ENCODE measurements around the gene CAPS2. TPM values are rescaled to one million over a fixed set of nuclear protein-coding genes. Genes with fewer than 3 reads are reported as not detected.

Gene CAPS2
- polyA plus RNA-seq, 1 donor (not counting 4 experiments of a cell fraction or from before 2014, with no cell fraction given), result 2.2 TPM

DNA sequence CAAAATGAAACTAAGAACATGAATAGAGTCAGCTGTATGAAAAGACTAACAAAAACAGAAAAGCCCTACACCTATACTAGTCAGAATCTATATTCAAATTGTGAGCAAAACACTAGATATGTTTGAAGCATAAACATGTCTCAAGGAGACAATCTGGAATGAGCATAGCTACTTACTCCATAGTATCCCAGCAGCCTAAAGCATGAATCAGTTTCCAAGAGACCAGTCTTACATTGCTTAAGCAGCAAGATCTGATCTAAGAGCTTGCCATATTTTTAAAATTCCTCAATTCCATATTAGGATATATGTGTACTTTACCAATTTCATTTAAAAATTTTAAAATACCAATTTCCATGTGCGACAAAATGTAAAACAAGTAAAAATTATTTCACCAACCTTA lies 7.7 kb downstream of the CAPS2 start:
- H3K4me2 ChIP-seq (ENCODE audit: control insufficient read depth, extremely low read depth, insufficient read depth, low read depth, low read length), result no peak overlapping the region
- H2AFZ ChIP-seq (ENCODE audit: control insufficient read depth, low read length), result no peak overlapping the region
- FAIRE-seq, result no peak
- no peak overlapping the region for H3K4me3 ChIP-seq (ENCODE audit: control insufficient read depth in 2 of 3, extremely low read depth in 1 of 3, insufficient read depth in 2 of 3, low read depth in 1 of 3, low read length in 3 of 3)
- H3K9me3 ChIP-seq (ENCODE audit: control insufficient read depth, low read depth, low read length), result no peaks in the 10 kb centered on the region
- no peaks in the 10 kb centered on the region for H3K79me2 ChIP-seq (ENCODE audit: control insufficient read depth, insufficient read depth, low read length)
- no peaks in the 10 kb centered on the region for H4K20me1 ChIP-seq (ENCODE audit: control insufficient read depth, extremely low read depth, insufficient read depth, low read length)
- no peaks in the 10 kb centered on the region for H3K27me3 ChIP-seq (ENCODE audit: control insufficient read depth, extremely low read depth, insufficient read depth, low read length)
- H3K4me1 ChIP-seq (ENCODE audit: control insufficient read depth, extremely low read depth, insufficient read depth, low read length), result no peaks in the 10 kb centered on the region
- DNase-seq (ENCODE audit: low read depth, low spot score), result no peak
- dilution Hi-C loops (cut with MboI; ENCODE audit: extremely low pct_ligation_motif_present, low sequenced_read_pairs), result no loop called here
- H3K27ac ChIP-seq (ENCODE audit: control insufficient read depth, insufficient read depth, low read length), result no peak overlapping the region
- H3K9ac ChIP-seq (ENCODE audit: control insufficient read depth, extremely low read depth, insufficient read depth, low read length), result no peak overlapping the region
- H3K36me3 ChIP-seq (ENCODE audit: control insufficient read depth in 2 of 2, extremely low read depth in 1 of 2, insufficient read depth in 2 of 2, low read length in 2 of 2), result no peaks in the 10 kb centered on the region
- no peak for TF ChIP-seq EZH2 (IDR thresholded peaks at IDR 0.05; ENCODE audit: low read length)
- no peaks in the 10 kb centered on the region for H3K9me1 ChIP-seq (ENCODE audit: control insufficient read depth, extremely low read depth, insufficient read depth, low read length)

DNA sequence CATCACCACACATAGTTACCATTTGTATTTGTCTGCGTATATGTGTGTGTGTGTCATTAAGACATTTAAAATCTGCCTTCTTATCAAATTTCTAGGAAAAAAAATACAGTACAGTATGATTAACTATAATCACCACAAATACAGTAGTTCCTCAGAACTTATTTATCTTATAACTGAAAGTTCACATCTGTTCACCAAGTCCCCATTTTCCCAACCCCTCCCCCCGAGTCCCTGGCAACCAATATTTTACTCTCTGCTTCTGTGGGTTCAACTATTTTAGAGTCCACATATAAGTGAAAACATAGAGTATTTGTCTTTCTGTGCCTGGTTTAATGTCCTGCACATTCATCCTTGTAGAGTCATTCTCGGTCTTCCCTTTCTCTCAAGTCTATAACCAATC lies 12.3 kb downstream of the CAPS2 start:
- Histone ChIP-seq H2AFZ (ENCODE audit: control insufficient read depth, low read length) (no peak overlapping the region), H3K79me2 (ENCODE audit: control insufficient read depth, insufficient read depth, low read length) (no peaks in the 10 kb centered on the region), H3K27me3 (ENCODE audit: control insufficient read depth, extremely low read depth, insufficient read depth, low read length) (no peaks in the 10 kb centered on the region), H3K4me1 (ENCODE audit: control insufficient read depth, extremely low read depth, insufficient read depth, low read length) (no peaks in the 10 kb centered on the region), H3K9me3 (ENCODE audit: control insufficient read depth, low read depth, low read length) (no peaks in the 10 kb centered on the region), H3K4me3 (ENCODE audit: control insufficient read depth in 2 of 3, extremely low read depth in 1 of 3, insufficient read depth in 2 of 3, low read depth in 1 of 3, low read length in 3 of 3) (no peak overlapping the region), H3K36me3 (ENCODE audit: control insufficient read depth in 2 of 2, extremely low read depth in 1 of 2, insufficient read depth in 2 of 2, low read length in 2 of 2) (no peaks in the 10 kb centered on the region), H3K27ac (ENCODE audit: control insufficient read depth, insufficient read depth, low read length) (no peak overlapping the region), H3K9ac (ENCODE audit: control insufficient read depth, extremely low read depth, insufficient read depth, low read length) (no peak overlapping the region), H3K9me1 (ENCODE audit: control insufficient read depth, extremely low read depth, insufficient read depth, low read length) (no peaks in the 10 kb centered on the region), H4K20me1 (ENCODE audit: control insufficient read depth, extremely low read depth, insufficient read depth, low read length) (no peaks in the 10 kb centered on the region), H3K4me2 (ENCODE audit: control insufficient read depth, extremely low read depth, insufficient read depth, low read depth, low read length) (no peak overlapping the region)
- FAIRE-seq (no peak), DNase-seq (ENCODE audit: low read depth, low spot score) (no peak)
- dilution Hi-C loops (cut with MboI; ENCODE audit: extremely low pct_ligation_motif_present, low sequenced_read_pairs), result no loop called here
- TF ChIP-seq EZH2 (IDR thresholded peaks at IDR 0.05; ENCODE audit: low read length), result no peak
- TF ChIP-seq, protein P1, sequence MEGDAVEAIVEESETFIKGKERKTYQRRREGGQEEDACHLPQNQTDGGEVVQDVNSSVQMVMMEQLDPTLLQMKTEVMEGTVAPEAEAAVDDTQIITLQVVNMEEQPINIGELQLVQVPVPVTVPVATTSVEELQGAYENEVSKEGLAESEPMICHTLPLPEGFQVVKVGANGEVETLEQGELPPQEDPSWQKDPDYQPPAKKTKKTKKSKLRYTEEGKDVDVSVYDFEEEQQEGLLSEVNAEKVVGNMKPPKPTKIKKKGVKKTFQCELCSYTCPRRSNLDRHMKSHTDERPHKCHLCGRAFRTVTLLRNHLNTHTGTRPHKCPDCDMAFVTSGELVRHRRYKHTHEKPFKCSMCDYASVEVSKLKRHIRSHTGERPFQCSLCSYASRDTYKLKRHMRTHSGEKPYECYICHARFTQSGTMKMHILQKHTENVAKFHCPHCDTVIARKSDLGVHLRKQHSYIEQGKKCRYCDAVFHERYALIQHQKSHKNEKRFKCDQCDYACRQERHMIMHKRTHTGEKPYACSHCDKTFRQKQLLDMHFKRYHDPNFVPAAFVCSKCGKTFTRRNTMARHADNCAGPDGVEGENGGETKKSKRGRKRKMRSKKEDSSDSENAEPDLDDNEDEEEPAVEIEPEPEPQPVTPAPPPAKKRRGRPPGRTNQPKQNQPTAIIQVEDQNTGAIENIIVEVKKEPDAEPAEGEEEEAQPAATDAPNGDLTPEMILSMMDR (optimal IDR thresholded peaks at IDR 0.05 in 1 of 3, IDR thresholded peaks at IDR 0.05 in 1 of 3, conservative IDR thresholded peaks at IDR 0.05 in 1 of 3; ENCODE audit: extremely low read depth in 1 of 3, insufficient read depth in 2 of 3, low read length in 3 of 3), result no peak

DNA sequence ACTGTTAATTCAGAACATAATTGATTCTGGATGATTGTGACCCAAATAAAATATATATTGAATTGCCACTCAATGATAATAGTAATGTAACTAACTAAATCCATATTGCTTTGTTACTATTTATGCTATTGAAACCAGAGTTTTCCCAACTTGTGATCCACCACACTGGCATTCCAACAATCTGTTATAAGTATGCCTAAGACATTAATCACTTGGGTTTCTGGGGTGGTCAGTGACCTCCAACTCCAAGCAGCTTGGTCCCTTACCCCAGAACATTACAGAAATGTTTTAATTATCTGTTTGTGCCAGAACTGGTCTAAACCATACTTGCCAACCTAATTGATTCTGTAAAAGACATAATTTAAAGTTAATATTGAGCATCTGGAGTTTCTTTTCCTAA lies 14.6 kb downstream of the CAPS2 start:
- Histone ChIP-seq H3K27me3 (ENCODE audit: control insufficient read depth, extremely low read depth, insufficient read depth, low read length) (no peaks in the 10 kb centered on the region), H3K79me2 (ENCODE audit: control insufficient read depth, insufficient read depth, low read length) (no peaks in the 10 kb centered on the region), H3K36me3 (ENCODE audit: control insufficient read depth in 2 of 2, extremely low read depth in 1 of 2, insufficient read depth in 2 of 2, low read length in 2 of 2) (no peaks in the 10 kb centered on the region), H3K4me2 (ENCODE audit: control insufficient read depth, extremely low read depth, insufficient read depth, low read depth, low read length) (no peak overlapping the region), H3K9me3 (ENCODE audit: control insufficient read depth, low read depth, low read length) (no peaks in the 10 kb centered on the region), H3K4me1 (ENCODE audit: control insufficient read depth, extremely low read depth, insufficient read depth, low read length) (no peaks in the 10 kb centered on the region), H3K9ac (ENCODE audit: control insufficient read depth, extremely low read depth, insufficient read depth, low read length) (no peak overlapping the region), H4K20me1 (ENCODE audit: control insufficient read depth, extremely low read depth, insufficient read depth, low read length) (no peaks in the 10 kb centered on the region), H3K9me1 (ENCODE audit: control insufficient read depth, extremely low read depth, insufficient read depth, low read length) (no peaks in the 10 kb centered on the region), H3K4me3 (ENCODE audit: control insufficient read depth in 2 of 3, extremely low read depth in 1 of 3, insufficient read depth in 2 of 3, low read depth in 1 of 3, low read length in 3 of 3) (no peak overlapping the region), H2AFZ (ENCODE audit: control insufficient read depth, low read length) (no peak overlapping the region), H3K27ac (ENCODE audit: control insufficient read depth, insufficient read depth, low read length) (no peak overlapping the region)
- FAIRE-seq (no peak), DNase-seq (ENCODE audit: low read depth, low spot score) (no peak)
- dilution Hi-C loops (cut with MboI; ENCODE audit: extremely low pct_ligation_motif_present, low sequenced_read_pairs), result no loop called here
- TF ChIP-seq, protein P1 (optimal IDR thresholded peaks at IDR 0.05 in 1 of 3, IDR thresholded peaks at IDR 0.05 in 1 of 3, conservative IDR thresholded peaks at IDR 0.05 in 1 of 3; ENCODE audit: extremely low read depth in 1 of 3, insufficient read depth in 2 of 3, low read length in 3 of 3), result no peak
- no peak for TF ChIP-seq EZH2 (IDR thresholded peaks at IDR 0.05; ENCODE audit: low read length)
